ENCODE data around the gene ZNF219. TPM values are rescaled to one million over a fixed set of nuclear protein-coding genes. Genes with fewer than 3 reads are reported as not detected.

ZNF219 gene
- total RNA-seq, 1 donor from 2014 or later: 25.2 TPM

DNA sequence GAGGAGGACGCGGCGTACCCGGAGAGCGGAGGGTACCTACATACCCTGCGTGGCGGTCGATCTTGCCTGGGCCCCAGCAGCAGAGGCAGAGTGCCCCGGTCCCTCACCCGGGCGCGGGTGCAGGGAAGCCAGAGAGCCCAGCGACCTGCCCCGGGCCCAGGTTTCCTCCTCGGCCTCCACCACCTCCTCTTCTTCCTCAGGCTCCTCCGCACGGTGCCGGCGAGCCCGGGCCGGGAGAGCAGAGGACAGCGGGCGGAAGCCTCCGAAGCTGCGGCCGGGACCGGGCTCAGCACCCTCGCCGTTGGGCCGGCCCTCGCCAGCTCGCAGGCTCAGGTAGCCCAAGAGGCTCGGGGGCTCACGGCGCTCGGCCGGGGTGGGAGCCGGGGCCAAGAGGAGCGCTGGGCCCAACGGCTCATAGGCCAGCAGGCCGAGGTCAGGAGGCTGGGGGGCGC, 6.6 kb downstream of the ZNF219 start:
- Mint-ChIP-seq H3K36me3 (ENCODE audit: unreplicated experiment) (peaks cover 14% of the 10 kb centered on the region), H3K4me1 (ENCODE audit: unreplicated experiment) (peaks cover 28% of the 10 kb centered on the region), H3K4me3 (ENCODE audit: unreplicated experiment) (no peak overlapping the region), H3K27ac (ENCODE audit: unreplicated experiment) (no peak overlapping the region), H3K9me3 (ENCODE audit: unreplicated experiment) (no peaks in the 10 kb centered on the region), H3K27me3 (ENCODE audit: unreplicated experiment) (no peaks in the 10 kb centered on the region)
- no peak for DNase-seq (ENCODE audit: extremely low spot score, unreplicated experiment)
- TF ChIP-seq, protein P1, sequence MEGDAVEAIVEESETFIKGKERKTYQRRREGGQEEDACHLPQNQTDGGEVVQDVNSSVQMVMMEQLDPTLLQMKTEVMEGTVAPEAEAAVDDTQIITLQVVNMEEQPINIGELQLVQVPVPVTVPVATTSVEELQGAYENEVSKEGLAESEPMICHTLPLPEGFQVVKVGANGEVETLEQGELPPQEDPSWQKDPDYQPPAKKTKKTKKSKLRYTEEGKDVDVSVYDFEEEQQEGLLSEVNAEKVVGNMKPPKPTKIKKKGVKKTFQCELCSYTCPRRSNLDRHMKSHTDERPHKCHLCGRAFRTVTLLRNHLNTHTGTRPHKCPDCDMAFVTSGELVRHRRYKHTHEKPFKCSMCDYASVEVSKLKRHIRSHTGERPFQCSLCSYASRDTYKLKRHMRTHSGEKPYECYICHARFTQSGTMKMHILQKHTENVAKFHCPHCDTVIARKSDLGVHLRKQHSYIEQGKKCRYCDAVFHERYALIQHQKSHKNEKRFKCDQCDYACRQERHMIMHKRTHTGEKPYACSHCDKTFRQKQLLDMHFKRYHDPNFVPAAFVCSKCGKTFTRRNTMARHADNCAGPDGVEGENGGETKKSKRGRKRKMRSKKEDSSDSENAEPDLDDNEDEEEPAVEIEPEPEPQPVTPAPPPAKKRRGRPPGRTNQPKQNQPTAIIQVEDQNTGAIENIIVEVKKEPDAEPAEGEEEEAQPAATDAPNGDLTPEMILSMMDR (IDR thresholded peaks at IDR 0.05): no peak

DNA sequence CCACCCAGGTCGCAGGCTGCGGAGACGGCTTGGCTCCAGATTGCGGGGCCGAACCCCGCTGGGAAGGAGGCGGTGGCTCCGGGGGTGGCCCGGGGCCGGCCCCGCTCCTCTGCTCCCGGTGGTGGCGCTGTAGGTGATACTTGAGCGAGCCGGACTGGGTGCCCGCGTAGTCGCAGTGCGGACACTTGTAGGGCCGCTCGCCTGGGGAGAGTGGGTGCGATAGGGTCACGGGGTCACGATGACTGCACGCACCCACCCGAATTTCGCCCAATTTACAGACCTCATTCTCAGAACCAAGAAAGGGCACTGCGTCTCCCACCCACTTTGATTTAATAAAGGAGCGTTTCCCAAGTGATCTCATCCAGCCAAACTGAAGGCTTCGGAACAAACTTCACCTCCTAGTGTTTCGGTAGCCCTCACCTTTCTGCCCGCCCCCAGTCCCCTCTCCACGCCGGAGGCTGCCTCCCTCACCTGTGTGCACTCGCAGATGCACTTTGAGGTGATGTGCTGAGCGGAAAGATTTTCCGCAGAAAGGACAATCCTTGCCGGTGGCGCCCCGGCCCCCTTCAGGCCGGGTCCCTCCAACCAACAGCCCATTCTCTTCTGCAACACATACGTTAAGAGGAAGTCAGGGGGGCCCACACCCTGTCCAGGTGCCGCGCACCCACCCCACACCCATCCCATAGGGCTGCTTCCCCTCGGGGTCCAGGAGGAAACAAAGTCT, 7.4 kb downstream of the ZNF219 start:
- Mint-ChIP-seq H3K4me3 (ENCODE audit: unreplicated experiment) (no peak overlapping the region), H3K27me3 (ENCODE audit: unreplicated experiment) (no peaks in the 10 kb centered on the region), H3K27ac (ENCODE audit: unreplicated experiment) (peak overlapping the region; percentile 18), H3K4me1 (ENCODE audit: unreplicated experiment) (peaks cover 33% of the 10 kb centered on the region), H3K36me3 (ENCODE audit: unreplicated experiment) (peaks cover 19% of the 10 kb centered on the region), H3K9me3 (ENCODE audit: unreplicated experiment) (no peaks in the 10 kb centered on the region)
- TF ChIP-seq, protein P1 (IDR thresholded peaks at IDR 0.05): no peak
- DNase-seq (ENCODE audit: extremely low spot score, unreplicated experiment): no peak

DNA sequence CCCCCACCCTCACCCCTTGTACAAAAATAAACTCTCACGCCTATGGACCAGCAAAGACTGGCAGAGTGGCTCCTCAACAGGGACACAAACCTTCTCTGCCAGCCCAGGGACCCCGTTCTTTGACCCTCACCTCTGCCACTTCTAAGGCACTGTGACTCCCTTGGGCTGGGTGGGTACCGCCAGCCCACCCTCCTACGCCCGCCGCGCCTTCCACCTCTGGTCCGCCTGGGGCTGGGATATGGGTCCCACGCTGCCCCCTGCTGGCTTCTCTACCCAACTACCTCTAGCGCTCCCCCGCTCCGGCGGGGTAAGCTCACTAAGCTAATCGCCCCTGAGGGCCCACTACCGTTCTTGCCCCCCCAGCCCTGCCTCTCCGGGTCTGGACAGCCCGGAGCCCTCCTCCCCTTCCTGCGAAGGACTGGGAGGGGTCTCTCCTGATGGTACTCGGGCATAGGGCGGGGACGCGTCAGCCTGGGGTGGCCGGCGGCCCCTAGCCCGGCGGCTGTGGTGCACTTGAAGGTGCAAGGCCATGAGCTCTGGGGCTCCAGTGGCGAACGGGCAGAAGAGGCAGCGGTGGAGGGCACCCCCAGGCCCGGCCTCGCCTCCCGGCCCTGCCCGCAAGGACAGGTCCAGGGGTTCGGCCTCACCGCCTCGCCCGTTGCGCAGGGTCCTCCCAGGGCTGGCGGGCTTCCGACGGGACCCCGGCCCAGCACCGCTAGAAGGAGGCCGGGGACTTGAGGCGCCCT, 8.1 kb downstream of the ZNF219 start:
- TF ChIP-seq, protein P1 (IDR thresholded peaks at IDR 0.05): peak; percentile 64
- no peaks in the 10 kb centered on the region for H3K9me3 Mint-ChIP-seq (ENCODE audit: unreplicated experiment)
- H3K4me3 Mint-ChIP-seq (ENCODE audit: unreplicated experiment): no peak overlapping the region
- no peak overlapping the region for H3K27ac Mint-ChIP-seq (ENCODE audit: unreplicated experiment)
- DNase-seq (ENCODE audit: extremely low spot score, unreplicated experiment): no peak
- no peaks in the 10 kb centered on the region for H3K27me3 Mint-ChIP-seq (ENCODE audit: unreplicated experiment)
- peaks cover 26% of the 10 kb centered on the region for H3K36me3 Mint-ChIP-seq (ENCODE audit: unreplicated experiment)
- peaks cover 31% of the 10 kb centered on the region for H3K4me1 Mint-ChIP-seq (ENCODE audit: unreplicated experiment)

DNA sequence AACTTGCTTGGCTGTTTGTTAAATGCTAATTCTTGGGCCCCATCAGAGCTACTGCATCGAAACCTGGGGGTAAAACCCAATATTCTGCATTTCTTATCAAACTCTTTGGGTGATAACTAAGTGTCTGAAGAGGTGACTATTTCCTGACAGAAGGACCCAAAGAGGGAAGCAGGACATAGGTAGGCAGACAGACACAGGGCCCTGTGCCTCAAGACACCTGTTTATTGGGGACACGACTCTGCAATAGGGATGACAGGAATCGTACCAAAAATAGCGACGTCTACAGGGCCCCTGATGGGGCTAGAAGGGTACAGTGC, 8.6 kb downstream of the ZNF219 start:
- H3K4me3 Mint-ChIP-seq (ENCODE audit: unreplicated experiment): no peak overlapping the region
- TF ChIP-seq, protein P1 (IDR thresholded peaks at IDR 0.05): no peak
- peaks cover 31% of the 10 kb centered on the region for H3K4me1 Mint-ChIP-seq (ENCODE audit: unreplicated experiment)
- H3K27me3 Mint-ChIP-seq (ENCODE audit: unreplicated experiment): no peaks in the 10 kb centered on the region
- H3K9me3 Mint-ChIP-seq (ENCODE audit: unreplicated experiment): no peaks in the 10 kb centered on the region
- H3K27ac Mint-ChIP-seq (ENCODE audit: unreplicated experiment): no peak overlapping the region
- peaks cover 29% of the 10 kb centered on the region for H3K36me3 Mint-ChIP-seq (ENCODE audit: unreplicated experiment)
- no peak for DNase-seq (ENCODE audit: extremely low spot score, unreplicated experiment)

DNA sequence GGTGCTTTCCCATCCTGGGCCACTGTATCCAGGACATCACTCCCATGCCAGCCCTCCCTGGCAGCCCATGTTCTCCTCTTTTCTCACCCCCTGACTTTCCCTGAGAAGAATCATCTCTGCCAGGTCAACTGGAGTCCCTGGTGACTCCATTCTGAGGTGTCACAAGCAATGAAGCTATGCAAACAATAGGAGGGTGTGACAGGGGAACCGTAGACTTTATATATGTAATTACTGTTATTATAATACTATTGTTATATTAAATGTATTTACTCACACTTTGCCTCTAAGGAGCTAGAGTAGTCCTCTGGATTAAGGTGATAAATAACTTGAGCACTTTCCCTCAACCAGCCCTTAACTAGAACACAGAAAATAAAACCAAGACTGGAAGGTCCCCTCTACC, 9.2 kb downstream of the ZNF219 start:
- H3K36me3 Mint-ChIP-seq (ENCODE audit: unreplicated experiment): peaks cover 34% of the 10 kb centered on the region
- no peaks in the 10 kb centered on the region for H3K27me3 Mint-ChIP-seq (ENCODE audit: unreplicated experiment)
- no peak overlapping the region for H3K4me3 Mint-ChIP-seq (ENCODE audit: unreplicated experiment)
- H3K27ac Mint-ChIP-seq (ENCODE audit: unreplicated experiment): peak overlapping the region; percentile 90
- H3K4me1 Mint-ChIP-seq (ENCODE audit: unreplicated experiment): peaks cover 30% of the 10 kb centered on the region
- TF ChIP-seq, protein P1 (IDR thresholded peaks at IDR 0.05): no peak
- DNase-seq (ENCODE audit: extremely low spot score, unreplicated experiment): no peak
- H3K9me3 Mint-ChIP-seq (ENCODE audit: unreplicated experiment): no peaks in the 10 kb centered on the region
